NCI-H526 (cell line): ENCODE measurements around the gene TKFC.
"Not testable (repeated sequence)": the region's sequence is repeated elsewhere in the genome, so short reads cannot be mapped to it uniquely, and the experiment has no call there.

ENCODE experiments used
- DNase-seq, 2 experiments: peaks; one replicate each; lab custom pipeline; 2025; lab: John Stamatoyannopoulos, UW

Gene TKFC

DNA sequence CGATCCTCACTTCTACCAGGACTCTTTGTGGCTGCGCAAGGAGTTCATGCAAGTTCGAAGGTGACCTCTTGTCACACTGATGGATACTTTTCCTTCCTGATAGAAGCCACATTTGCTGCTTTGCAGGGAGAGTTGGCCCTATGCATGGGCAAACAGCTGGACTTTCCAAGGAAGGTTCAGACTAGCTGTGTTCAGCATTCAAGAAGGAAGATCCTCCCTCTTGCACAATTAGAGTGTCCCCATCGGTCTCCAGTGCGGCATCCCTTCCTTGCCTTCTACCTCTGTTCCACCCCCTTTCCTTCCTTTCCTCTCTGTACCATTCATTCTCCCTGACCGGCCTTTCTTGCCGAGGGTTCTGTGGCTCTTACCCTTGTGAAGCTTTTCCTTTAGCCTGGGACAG, 35.6 kb downstream of the TKFC start:
- DNase-seq, result no peak

DNA sequence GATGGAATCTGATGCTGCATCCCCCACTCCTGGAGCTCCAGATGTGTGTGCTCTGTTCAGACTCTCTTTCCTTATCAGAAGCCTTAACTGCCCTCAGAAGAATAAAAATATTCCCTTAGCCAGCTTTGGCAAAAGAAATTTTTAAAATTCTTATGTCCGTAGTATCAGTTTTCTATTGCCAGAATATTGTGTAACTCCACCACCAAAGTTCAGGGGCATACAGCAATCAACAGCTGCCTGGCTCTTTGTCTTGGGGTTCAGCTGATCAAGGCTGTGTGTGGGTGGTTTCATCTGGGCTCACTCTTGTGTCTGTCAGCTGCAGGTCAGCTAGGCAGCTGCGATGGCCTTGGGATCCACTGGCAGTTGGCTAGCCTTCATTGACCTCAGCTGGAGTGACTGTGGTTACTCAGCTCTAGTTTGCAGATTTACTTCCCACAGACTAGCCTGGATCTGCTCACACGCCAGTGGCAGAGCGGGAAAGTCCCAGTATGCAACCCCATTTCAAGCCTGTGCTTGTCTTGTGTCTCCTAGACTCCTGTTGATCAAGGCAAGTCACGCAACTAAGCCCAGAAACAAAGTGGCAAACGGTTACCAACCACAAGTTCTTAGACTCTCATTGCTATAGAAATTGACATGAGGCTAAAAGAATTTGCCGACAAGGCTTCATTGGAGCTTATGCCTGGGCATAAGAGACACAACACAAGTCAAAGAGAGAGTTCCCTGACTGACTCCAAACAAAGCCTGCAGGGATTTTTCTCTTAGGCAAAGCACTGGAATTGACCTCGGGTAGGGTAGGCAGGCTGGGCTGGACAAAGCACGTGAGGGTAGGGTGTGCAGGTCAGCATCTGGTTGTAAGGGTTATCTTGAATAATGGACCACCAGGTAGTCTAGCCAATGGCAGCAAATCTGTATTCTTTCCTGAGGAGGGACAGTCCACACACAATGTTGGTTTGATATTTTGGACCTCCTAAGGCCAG, 36.6 kb downstream of the TKFC start:
- DNase-seq, result no peak

DNA sequence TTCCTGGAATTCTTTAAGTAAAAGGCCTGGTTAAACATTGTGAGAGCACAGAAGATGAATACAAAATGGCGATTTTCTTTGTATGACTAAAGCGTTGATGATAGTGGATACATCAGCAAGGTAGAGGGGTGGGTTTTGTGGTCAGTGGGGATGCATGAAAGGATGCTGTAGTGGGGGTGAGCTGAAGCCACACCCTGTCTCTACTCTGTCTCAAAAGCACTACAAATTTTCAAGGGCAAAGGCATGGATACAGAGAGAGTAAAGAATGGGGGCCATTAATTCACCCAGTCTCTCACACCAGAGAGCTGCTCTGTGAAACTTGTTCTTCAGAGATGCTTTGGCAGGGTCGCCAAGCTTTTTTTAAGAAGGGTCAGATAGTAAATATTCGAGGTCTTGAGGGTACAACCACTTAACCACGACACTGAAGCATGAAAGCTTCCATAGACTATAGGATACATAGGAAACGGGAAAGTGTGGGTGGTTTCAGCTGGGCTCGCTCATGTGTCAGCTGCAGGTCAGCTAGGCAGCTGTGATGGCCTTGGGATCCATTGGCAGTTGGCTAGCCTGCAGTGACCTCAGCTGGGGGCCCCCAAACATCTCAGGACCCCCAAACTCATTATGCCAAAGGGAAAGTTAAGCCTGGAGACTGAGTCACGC, 37.4 kb downstream of the TKFC start:
- no peak for DNase-seq

DNA sequence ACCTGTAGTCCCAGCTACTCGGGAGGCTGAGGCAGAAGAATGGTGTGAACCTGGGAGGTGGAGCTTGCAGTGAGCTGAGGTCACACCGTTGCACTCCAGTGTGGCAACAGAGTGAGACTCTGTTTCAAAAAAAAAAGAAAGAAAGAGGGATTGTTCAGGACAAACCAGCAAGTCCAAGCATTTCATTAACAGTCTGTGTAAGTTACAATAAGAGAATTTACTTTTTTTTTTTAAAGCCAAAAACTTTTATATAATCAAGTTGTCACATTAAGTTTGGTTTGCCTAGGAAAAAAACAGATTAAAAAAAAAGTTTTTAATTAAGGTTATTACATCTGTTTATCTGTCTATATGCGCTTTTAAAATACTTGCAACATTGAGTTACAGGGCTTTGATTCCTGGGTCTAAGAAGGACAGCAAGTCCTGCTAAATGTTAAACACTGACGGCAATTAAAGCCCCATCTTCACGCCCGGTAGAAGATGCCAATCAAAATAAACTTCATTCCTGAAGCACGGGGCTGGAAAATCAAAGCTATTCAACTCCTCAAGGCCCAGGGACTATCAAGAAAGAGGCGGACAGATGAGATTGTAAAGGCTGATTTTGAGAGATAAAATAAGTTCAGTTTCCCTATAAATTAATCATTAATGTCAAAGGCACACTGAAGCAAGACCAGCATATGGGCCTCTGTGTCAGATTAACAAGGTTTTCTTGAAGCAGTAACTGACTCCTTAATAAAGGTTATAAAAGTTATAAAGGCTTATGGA, 39.8 kb downstream of the TKFC start:
- DNase-seq, result no peak

DNA sequence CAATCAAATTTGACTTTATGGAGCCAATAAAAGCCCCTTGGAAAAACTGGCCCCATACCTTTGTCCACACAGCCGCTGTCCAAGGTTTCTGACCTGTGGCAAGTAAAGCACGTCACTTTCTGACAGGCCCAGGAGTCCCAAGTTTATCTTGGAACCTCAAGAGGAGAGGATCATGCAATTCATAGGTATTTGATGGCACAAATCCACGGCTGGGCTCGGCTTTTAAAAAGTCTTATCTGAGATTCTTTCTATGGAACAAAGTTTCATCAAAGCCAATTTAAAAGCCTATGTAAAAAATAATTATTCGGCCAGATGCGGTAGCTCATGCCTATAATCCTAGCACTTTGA, 42.7 kb downstream of the TKFC start:
- no peak for DNase-seq

DNA sequence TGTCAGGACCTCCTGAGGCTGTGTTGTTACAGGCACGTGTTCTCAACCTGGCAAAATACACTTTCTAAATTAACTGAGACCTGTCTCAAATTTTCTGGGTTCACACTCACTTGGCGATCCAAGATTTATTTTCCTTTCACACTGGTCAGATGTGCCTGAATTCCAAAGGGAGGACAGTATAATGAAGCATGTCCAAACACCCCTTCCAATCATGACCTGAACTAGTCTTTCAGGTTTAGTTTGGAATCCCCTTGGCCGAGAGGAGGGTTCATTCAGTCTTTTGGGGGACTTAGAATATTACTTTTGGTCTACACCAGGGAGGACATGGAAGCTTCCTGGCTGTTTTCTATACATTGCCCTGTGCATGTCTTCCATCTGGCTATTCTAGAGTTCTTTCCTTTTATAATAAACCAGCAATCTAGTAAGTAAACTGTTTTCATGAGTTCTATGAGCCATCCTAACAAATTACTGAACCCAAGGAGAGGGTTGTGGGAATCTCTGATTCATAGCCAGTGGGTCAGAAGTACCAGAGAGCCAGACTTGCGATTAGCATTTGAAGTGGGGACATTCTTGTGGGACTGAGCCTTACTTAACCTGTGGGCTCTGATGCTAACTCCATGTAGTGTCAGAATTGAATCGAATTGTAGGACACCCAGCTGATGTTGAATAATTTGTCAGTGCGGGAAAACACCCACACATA, 44.6 kb downstream of the TKFC start:
- DNase-seq, result no peak

DNA sequence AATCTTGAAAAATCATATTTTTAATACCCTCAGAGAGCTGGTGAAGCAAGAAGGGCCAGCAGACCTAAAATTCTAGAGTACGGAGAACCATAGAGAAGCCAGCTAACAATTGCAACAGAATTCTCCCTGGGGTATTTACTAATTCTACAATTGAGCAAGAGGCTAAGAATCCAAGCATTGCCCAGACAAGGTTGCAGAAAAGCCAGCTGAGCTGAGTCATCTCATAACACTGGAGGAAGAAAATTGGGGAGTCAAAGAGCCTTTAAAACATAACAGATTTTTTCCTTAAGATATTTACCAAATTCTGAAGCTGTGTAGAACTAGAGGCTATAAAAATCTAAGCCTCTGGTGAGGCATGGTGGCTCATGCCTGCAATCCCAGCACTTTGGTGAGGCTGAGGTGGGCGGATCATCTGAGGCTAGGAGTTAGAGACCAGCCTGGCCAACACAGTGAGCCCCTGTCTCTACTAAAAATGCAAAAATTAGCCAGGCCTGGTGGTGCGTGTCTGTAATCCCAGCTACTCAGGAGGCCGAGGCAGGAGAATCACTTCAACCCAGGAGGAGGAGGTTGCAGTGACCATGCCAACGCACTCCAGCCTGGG, 45.8 kb downstream of the TKFC start:
- no peak for DNase-seq

DNA sequence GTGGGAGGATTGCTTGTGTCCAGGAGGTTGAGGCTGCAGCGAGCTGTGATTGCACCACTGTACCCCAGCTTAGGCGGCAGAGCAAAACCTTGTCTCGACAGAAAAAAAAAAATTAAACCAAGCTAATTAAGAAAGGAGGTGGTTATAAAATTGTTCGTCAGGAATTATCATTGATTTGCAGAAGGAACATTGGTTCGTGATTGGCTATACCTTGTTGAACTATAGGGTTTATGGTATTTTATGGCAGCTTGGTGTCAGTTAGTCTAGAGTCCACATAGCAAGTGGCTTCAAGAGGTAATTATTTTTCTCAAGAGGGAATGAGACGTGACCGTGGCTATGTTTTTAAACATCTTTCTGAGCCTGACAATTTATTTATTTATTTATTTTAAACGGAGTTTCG, 47.9 kb downstream of the TKFC start:
- no peak for DNase-seq

DNA sequence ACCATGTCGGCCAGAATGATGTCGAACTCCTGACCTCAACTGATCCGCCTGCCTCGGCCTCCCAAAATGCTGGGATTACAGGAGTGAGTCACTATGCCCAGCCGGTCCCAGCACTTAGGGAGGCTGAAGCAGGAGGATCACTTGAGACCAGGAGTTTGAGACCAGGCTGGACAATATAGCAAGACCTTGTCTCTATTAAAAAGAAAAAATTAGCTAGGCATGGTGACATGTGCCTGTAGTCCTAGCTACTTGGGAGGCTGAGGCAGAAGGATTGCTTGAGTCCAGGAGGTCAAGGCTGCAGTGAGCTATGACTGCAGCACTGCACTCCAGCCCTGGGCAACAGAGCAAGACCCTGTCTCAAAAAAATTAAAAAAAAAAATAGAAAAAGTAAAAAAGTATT, 50.8 kb downstream of the TKFC start:
- not testable (repeated sequence) for DNase-seq

DNA sequence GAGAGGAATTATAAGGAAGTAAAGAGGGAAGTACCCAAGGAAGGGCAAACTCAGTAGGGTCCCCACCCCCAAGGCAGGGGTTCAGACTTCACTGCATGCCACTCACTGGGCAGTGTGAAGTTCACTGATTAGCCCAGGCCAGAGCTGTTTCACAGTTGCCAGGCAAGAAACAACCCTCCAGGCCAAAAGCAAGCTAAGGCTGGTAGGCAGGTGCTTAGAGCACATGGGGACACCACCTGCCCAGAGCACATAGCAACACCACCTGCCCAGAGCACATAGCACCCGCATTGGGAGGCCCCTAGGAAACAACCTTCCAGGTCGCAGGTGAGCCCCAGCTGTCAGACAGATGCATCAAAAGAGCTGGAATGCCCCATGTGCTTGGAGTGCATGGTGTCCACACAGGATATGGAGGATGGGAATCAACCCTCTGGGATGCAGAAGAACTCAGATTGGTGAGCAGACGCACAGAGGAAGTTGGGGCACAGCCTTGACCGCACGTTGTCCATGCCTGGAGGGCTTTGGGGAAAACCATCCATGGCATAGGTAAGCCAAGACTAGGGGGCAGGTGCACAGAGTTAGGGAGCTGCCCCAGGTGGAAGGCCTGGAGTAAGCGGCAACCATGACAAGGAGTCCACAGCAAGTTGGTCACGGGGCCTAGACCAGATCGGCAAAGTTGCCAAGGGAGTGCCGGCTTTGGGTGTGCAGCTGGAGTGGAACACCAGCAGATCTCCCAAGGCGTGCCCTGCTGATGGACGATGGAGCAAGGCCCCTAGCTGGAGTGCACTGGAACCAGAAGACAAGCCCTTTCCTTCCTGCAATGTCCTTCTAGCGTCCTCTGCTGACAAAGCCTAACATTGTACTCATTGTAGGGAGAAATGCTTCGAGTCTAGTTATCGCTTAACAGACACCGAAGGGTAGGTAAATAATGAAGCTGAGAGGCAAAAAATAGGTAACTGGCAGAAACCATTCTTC, 51.5 kb downstream of the TKFC start:
- peak; percentile 57 to 59 for DNase-seq

DNA sequence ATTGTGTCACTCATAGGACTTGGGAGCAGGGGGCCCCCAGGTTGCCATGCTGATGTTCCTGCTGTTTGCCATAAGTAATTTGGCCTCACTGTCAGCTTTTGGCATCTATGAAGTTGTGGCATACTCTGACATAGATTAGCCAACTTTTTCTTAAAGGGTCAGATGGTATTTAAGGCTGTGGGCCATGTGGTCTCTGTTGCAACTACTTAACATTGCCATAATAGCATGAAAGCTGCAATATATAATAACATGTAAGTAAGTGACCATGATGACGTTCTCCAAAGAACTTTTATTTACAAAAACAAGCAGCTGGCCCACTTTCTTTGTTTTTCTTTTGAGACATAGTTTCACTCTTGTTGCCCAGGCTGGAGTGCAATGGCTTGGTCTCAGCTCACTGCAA, 57.1 kb downstream of the TKFC start:
- no peak for DNase-seq

DNA sequence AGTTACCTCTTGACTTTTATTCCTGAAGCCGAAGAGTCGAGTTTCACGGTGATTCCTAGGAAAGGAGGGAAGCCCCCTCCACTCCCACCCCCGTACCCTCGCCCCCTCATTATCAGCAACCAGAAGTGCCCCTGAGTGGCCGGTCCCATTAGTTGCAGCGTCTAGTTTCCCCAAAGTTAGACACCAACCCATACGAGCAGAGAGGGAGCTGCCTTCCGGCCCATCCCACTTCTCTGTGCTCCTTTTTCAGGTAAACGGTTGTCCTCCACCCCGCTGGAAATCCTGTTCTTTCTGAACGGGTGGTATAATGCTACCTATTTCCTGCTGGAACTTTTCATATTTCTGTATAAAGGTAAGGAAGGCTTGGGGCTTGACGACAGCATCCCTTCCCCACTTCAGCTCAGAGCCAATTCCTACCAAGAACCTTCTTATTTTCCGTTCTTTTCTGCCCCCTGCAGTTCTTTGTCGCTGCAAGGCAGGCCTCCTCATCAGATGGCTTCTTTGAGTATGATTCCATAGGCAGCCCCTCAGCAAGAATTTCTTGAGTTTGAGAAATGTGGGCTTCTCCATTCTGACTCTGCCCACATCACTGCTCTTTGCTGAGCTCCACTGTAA, 60.1 kb downstream of the TKFC start:
- peak in 1 of 2 experiments; percentile 41 for DNase-seq
